GM18505 (cell line): ENCODE measurements around the gene MSRB2.

Experiments
- ATAC-seq: cut with Tn5 transposase; IDR thresholded peaks from one replicate; pipeline ENCODE4 v1.9.1; 2021; ENCODE audit not compliant: unreplicated experiment
- POLR2A ChIP-seq: IDR thresholded peaks from 4 replicates; pipeline ENCODE4 v1.6.1; 2011; ENCODE audit warnings: borderline replicate concordance; ENCODE audit not compliant: insufficient read depth, insufficient read length; ENCODE audit errors: extremely low read depth

MSRB2 gene

DNA sequence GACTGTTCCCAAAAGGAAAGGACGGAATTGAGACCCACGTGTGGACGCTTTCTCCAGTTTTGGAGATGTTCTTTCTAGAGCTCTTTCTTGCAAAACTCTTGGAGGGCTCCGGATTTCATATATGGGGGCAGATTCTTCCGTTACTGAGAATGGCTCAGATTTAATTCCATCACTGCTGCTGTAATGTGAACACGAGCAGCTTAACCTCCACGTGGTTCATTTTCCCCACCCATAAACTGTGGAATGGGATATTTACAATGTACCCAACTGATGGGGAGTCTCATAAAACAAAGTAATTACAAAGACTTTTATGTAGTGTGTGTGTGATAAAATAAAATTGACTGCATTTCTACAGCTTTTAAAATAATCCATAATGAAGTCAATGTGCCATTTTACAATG is 15.1 kb upstream of the MSRB2 start:
- TF ChIP-seq POLR2A: no peak
- ATAC-seq: no peak

DNA sequence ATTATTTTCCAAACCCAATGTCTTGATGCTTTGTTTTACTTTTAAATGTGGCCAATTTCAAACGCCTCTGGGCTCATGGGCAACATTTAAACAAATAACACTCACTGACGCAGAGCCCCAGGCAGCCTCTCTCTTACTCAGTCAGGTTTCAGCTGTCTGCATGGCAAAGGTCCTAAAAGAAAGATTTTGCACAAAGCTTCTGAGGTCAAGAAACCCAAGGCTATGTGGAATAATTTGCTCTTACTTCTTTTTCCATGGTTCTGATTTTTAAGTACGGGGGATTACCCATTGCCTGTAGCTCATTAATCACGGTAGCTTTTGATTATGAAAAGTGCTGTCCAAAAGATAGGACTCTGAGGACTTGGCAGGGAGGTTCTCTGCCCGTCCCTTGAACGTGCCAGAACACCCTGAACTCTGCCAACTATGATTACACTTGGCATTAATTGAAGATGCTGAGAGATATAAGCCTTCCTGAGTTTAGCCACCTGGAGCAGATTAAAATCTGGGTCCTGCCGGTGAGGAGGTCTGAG is 14.1 kb upstream of the MSRB2 start:
- no peak for TF ChIP-seq POLR2A
- no peak for ATAC-seq

DNA sequence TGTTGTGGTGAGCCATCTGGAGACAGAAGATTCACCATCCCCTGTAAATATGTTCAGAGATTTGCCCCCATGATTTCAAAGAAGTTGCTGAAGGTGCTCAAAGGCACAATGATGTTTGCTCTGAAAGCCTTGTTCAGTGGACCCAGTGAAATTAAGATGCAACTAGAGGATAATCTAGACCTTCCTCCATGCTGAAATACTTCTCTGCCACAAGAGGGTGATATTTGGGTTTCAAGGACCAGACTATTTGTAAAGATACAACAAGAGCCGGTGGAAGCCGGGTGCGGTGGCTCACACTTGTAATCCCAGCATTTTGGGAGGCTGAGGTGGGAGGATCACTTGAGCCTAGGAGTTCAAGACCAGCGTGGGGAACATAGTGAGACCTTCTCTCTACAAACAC is 13.5 kb upstream of the MSRB2 start:
- TF ChIP-seq POLR2A: no peak
- no peak for ATAC-seq

DNA sequence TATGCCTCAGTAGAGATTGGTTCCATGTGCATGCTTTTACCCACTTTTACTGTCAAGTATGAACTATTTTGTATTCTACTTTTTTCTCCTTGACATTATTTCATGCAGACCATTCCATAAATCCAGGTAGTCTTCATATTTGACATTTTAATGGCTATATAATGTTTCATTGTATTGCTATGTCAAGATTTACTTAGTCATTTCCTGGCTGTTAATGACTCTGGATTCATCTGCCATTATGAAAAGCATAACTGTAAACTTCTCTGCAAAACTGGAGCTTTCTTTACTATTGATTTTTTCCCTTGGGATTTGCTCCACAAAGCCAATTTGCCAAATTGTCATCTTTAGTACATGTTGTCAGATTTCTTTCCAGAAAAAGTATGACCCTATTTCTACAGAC is 6.8 kb upstream of the MSRB2 start:
- TF ChIP-seq POLR2A: no peak
- ATAC-seq: no peak

DNA sequence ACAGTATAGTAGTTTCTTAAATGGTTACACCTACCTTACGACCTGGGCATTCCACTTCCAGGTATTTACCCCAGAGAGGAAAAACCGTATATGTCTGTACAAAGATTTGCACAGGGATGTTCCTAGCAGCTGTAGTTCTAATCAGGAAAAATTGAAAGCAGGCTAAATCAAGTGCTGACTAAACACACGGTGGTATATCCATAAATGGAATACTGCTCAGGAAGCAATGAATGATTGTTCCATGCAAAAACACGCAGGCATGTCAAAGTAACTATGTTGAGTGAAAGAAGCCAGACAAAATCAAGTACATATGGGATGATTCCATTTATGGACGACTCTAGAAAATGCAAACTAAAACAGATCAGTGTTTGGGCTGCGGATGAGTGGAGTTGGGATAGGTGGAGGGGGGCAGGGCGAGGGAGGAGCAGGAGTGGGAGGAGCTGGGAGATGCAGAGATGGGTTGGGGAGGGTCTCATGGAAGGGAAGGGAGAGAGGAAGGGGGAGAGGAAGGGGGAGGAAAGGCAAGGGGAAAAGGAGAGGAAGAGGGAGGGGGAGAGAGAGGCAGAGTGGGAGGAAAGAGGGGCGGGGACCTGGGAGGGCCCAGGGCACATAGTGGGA is 484 bp upstream of the MSRB2 start:
- TF ChIP-seq POLR2A: no peak
- no peak for ATAC-seq

DNA sequence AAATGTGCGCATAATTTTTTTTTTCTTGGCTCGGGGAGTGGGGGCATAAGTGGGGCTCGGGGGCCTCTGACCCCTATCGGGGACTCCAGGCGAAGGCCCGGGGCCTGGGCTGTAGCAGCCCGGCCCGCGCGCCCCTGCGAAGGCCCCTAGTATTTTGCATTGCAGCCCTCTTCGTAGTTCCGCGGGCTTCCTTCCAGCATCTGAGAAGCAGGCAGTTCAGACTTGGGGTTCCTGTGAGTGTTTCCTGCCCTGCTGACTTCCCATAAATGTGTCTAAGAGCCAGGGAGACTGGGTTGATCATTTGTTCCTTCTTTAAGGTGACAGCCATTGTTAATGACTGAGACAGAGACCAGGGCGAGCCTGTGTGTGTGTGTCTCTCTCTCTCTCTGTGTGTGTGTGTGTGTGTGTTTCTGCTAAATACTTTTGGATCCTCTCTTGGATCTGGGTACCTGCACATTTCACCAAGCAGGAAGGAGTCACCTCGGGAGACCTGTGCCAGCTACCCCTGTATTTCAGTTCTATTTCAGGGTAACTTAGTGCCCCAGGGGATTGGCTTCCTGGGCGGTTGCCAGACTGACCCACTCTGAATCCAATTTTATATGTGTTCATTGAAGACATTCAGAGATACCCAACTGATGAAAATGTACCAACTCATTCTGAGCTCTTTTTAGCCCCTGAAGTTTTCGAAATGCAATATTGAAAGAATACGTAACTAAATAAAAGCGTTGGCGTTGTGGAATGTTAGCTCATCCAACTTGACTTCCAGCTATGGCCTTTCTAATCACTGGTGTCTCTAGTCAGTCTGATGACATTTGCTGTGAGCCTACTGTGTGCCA is 805 bp downstream of the MSRB2 start:
- no peak for TF ChIP-seq POLR2A
- ATAC-seq: peak; percentile 46

DNA sequence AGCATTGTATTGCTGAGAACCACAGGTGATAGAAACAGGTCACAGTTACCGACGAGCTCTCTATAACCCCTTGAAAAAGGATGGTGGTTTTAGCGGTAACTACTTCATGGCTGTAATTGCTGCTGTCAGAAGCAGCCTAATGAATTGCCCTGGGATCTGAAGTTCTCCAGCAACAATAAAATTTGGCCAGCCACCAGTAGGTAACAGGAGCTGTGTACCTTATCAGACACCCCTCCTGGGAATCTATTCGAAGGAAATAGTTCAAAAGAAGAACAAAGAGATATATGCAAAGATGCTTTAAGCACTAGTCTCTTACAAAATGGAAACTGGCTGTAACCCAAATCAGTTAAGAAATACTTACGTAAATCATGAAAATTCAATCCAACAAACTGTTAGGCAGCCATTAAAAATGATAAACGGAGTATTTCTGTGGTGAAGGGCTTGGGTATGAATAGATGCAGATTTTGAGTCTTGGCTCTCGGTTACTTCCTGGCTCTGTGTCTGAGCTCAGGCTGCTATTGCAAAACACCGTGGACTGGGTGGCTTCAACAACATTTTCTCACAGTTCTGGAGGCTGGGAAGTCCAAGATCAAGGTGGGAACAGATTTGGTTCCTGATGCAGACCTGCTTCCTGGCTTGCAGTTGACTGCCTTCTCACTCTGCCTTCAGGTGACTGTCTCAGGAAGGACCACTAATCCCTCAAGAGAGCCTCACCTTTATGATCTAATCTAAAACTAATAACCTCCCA is 1.6 kb downstream of the MSRB2 start:
- no peak for TF ChIP-seq POLR2A
- no peak for ATAC-seq

DNA sequence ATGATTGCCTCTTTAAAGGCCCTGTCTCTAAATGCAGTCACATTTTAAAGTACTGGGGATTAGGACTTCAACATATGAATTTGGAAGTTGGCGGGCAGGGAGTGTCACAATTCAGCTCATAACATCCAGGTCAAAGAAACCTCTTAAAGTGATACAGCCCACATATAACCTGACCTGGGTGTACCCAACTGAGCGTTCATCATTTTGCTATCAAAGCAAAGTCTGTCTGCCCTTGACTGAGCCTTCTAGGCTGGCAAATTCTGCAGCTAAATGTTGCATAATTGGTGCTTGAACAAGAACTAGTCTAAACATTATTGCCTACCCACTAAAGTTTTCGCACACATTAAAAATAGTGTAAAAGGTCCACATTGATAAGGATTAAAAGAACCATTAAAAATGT is 3.7 kb downstream of the MSRB2 start:
- no peak for ATAC-seq
- no peak for TF ChIP-seq POLR2A

DNA sequence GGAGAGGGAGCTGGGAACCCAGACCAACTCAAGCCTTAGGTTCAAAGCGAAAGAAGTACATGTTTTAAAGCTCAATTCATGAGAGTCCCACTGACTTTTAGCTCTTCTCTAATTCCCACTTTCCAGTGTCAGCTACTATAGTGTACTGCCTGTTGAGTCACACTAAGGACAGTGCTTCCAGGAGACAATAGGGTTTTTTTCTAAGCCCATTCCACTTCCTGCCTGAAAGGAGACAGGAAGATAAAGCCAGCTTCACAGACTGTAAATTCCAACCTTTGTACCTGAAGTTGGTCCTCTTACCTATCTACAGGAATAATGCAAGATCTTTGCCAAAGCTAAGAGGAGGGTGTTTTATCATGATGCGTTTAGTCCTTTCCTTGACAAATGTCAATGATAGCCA is 4.4 kb downstream of the MSRB2 start:
- no peak for TF ChIP-seq POLR2A
- ATAC-seq: no peak

DNA sequence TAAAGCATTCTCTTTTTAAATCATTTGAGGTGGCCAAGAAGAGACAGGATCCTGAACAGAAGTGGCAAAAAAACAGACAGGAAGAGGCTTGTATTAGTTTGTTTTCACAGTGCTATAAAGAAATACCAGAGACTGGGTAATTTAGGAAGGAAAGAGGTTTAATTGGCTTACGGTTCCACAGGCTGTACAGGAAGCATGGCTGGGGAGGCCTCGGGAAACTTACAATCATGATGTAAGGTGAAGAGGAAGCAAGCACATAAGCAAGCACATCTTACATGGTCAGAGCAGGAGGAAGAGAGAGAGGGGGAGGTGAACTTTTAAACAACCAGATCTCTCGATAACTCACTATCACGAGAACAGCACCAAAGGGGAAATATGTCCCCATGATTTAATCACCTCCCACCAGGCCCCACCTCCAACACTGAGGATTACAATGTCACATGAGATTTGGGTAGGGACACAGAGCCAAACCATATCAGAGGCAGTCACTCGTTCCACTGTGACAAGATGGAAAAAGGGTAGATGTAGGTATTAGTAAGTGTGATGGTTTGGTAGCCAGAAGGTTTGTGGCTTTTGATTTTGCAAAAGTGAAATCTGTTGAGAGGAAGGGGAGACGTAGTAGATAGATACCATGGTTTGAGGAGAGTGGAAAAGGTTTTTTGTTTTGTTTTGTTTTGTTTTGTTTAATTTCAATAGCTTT is 5.1 kb downstream of the MSRB2 start:
- TF ChIP-seq POLR2A: no peak
- ATAC-seq: no peak

DNA sequence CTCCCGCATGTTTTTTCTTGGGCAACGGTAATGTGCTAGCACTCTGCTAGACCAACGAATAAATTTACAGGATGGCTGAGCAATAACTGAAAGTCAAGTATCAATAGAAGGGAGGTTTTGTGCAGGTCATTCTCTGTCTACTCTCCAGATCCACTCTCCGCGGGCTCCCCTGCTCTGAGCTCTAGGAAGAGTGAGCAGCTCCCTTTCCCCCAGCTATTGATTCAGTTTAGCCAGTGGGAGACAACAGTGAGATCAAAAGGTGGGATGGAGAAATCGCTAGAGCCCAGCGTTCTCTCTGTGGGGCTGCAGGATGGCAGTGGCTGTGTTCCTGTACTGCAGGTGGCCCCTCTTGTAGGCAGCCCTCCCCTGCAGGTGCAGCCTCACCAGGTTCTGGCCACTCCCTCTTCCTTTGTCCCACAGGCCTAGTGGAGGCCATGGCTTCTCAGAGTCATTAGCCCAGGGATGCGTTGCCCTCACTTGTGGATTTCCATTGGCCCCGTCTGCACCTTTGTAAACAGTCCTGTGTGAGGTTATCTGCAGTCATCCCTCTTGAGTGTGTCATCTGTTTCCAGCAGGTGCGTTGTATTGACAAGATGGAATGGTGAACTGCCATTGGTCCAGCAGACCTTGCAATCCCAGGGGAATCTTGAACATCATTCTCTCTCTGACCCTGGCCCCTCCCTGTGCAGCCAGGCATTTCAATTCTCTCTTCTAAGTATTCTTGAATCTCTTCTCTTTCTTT is 11.1 kb downstream of the MSRB2 start:
- ATAC-seq: no peak
- no peak for TF ChIP-seq POLR2A

DNA sequence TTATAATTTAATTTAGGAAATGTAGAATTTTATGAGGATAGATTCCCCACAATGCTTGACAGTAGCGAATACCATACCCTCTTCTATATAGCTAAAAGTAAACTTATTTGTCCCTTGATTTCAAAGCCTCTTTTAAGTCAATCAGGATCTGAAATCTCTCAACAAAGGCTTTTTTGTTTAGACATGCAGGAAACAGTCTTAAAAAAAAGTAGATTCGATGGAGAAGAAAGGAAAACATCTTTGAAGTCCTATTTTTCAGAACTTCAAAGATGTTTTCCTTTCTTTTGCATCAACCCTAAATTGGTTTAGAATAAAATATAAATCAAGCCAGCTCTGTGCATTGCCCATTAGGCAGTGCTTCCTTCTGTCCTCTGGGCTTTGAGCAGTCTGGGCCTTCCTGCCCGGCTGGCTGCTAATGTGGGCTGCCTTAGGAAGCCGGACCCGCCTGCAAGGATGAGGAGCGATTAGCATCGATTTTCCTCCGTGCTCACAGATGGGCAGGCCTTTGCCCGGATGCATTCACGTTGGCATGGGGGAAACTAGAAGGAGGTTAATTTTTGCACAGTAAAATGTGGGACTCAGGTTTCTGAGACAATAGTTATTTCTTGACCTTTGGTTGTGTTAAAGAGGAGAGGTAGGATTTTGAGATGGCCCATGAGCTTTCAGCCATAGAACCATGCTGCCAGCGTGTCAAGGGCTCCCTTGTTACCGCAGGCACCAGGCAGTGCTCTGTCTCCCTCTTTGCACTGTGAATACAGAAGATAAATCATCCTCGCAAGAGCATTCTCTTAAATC is 15.5 kb downstream of the MSRB2 start:
- no peak for TF ChIP-seq POLR2A
- no peak for ATAC-seq
